K562 (cell line): Measurements from ENCODE around the gene PLS1. TPM values are rescaled to one million over a fixed set of nuclear protein-coding genes. Genes with fewer than 3 reads are reported as not detected.

ENCODE experiments used
- ARID2 ChIP-seq: fragments of 450-650 bp; IDR thresholded peaks from 2 replicates; pipeline ENCODE4 v1.6.1; 2017; ENCODE audit warnings: antibody characterized with exemption, mild to moderate bottlenecking
- ARNT ChIP-seq, 2 experiments: fragments of 450-650 bp; IDR thresholded peaks; 2 replicates each; pipeline ENCODE4 v1.6.1; 2016; ENCODE audit warnings: mild to moderate bottlenecking in 1 of 2
- CHD1 ChIP-seq: fragments of 200-600 bp; sonication (generic); IDR thresholded peaks from one replicate; pipeline ENCODE4 v1.6.1; 2012; ENCODE audit warnings: mild to moderate bottlenecking, moderate library complexity, low read length, inconsistent platforms
- CTCFL ChIP-seq: IDR thresholded peaks from 2 replicates; pipeline ENCODE4 v1.6.1; 2011; ENCODE audit warnings: borderline replicate concordance, low read depth, mild to moderate bottlenecking, moderate library complexity, low read length; ENCODE audit not compliant: insufficient read depth, poor library complexity, severe bottlenecking
- GTF2F1 ChIP-seq: IDR thresholded peaks from 2 replicates; pipeline ENCODE4 v1.6.1; 2011; ENCODE audit warnings: low read depth, low read length, improper control_type of control experiment
- IRF9 ChIP-seq: fragments of 450-650 bp; IDR thresholded peaks from 2 replicates; pipeline ENCODE4 v1.6.1; 2016; ENCODE audit warnings: missing biosample characterization, missing genetic modification characterization
- MBD2 ChIP-seq: sonication (generic); IDR thresholded peaks from 2 replicates; pipeline ENCODE4 v1.6.1; 2016; ENCODE audit warnings: low read depth, borderline replicate concordance
- MTA1 ChIP-seq: fragments of 450-650 bp; IDR thresholded peaks from 2 replicates; pipeline ENCODE4 v1.6.1; 2017; ENCODE audit warnings: borderline replicate concordance
- NRF1 ChIP-seq, 2 experiments: fragments of 450-650 bp; IDR thresholded peaks in 1 of 2; conservative IDR thresholded peaks in 1 of 2; 2 replicates each; pipeline ENCODE4 v1.6.1; 2014; ENCODE audit warnings: mild to moderate bottlenecking in 2 of 2
- PTBP1 ChIP-seq: fragments of 200-400 bp; formaldehyde crosslinking; IDR thresholded peaks from 2 replicates; pipeline ENCODE4 v1.6.1; 2017; ENCODE audit warnings: low read depth, low read length
- ZBTB11 ChIP-seq, 3 experiments: fragments of 200-800 bp in 1 of 3; fragments of 250-450 bp in 1 of 3; fragments of 450-650 bp in 1 of 3; sonication (Bioruptor Pico) in 1 of 3; sonication (Bioruptor generic) in 1 of 3; formaldehyde crosslinking in 1 of 3; IDR thresholded peaks; 2 replicates each; pipeline versions ENCODE4 v1.6.1 to v1.8.0; 2016 to 2022; ENCODE audit warnings: mild to moderate bottlenecking in 2 of 3, missing genetic modification characterization in 2 of 3, missing compliant biosample characterization in 1 of 3, moderate library complexity in 1 of 3
- ZNF174 ChIP-seq: fragments of 250-450 bp; sonication (Bioruptor Pico); IDR thresholded peaks from 2 replicates; pipeline ENCODE4 v1.4.0; 2020; ENCODE audit warnings: mild to moderate bottlenecking
- ZNF699 ChIP-seq: fragments of 250-450 bp; sonication (Bioruptor Pico); IDR thresholded peaks from 2 replicates; pipeline ENCODE4 v1.8.0; 2021; ENCODE audit warnings: mild to moderate bottlenecking, moderate library complexity; ENCODE audit not compliant: insufficient replicate concordance
- ZNF778 ChIP-seq: fragments of 450-650 bp; formaldehyde crosslinking; IDR thresholded peaks from 2 replicates; pipeline ENCODE4 v1.4.0; 2020; ENCODE audit warnings: mild to moderate bottlenecking, moderate library complexity
- polyA plus RNA-seq, 8 experiments: library from polyadenylated mRNA; depleted of rRNA in 4 of 8; stranded (reverse) in 5 of 8; unstranded in 3 of 8; fragments of >200 nt; fragmentation: Nextera tagmentation in 2 of 8; fragmentation: Illumina TruSeq in 1 of 8; extraction: Ambion mirVana in 2 of 8; extraction: Trizol in 1 of 8; gene quantifications; 2 replicates each; pipeline versions ENCODE4 v1.2.1 to v1.2.3, GENCODE V29; 2011 to 2014; ENCODE audit warnings: inconsistent platforms in 1 of 8, missing spikeins in 1 of 8
- total RNA-seq, 7 experiments: library from RNA; depleted of rRNA in 6 of 7; stranded (reverse); fragments of >200 nt in 6 of 7; fragmentation: Illumina TruSeq in 2 of 7; extraction: Trizol in 2 of 7; gene quantifications; 2 replicates each; pipeline versions ENCODE4 v1.2.1 to v1.2.3, GENCODE V29; 2011 to 2021; ENCODE audit warnings: low replicate concordance in 1 of 7
- TF ChIP-seq, protein P1 (sequence below), 2 experiments: IDR thresholded peaks; 2 replicates each; pipeline ENCODE4 v1.6.1; 2012; ENCODE audit warnings: improper control_type of control experiment in 2 of 2, low read depth in 2 of 2, low read length in 2 of 2, borderline replicate concordance in 1 of 2
- TF ChIP-seq, protein P2 (sequence below): fragments of 450-650 bp; formaldehyde crosslinking; conservative IDR thresholded peaks from 2 replicates; pipeline ENCODE4 v1.4.0; 2022; ENCODE audit warnings: mild to moderate bottlenecking, missing genetic modification characterization

PLS1 gene
- total and polyA plus RNA-seq, 9 of the 15 experiments (the other 6 are each of a cell fraction or from before 2014, with no cell fraction given): 6.1 to 21.3 (median 13.0) TPM

- TF ChIP-seq ZBTB11 (CRISPR knock-in tag; IDR thresholded peaks at IDR 0.05) (no peak), ZNF174 (CRISPR knock-in tag) (no peak), CTCFL (no peak), GTF2F1 (no peak), ZNF778 (no peak), PTBP1 (no peak), MTA1 (no peak), NRF1 (conservative IDR thresholded peaks at IDR 0.05 in 1 of 2, IDR thresholded peaks at IDR 0.05 in 1 of 2) (peak; percentile 76 to 85; a peak in 3 of 4 replicates), MBD2 (peak; percentile 25; the same call in 1 of the 2 replicates), IRF9 (tag) (no peak), ZNF699 (CRISPR knock-in tag) (no peak), ARNT (IDR thresholded peaks at IDR 0.05) (no peak), ARID2 (no peak), CHD1 (no peak)
- TF ChIP-seq, protein P1, sequence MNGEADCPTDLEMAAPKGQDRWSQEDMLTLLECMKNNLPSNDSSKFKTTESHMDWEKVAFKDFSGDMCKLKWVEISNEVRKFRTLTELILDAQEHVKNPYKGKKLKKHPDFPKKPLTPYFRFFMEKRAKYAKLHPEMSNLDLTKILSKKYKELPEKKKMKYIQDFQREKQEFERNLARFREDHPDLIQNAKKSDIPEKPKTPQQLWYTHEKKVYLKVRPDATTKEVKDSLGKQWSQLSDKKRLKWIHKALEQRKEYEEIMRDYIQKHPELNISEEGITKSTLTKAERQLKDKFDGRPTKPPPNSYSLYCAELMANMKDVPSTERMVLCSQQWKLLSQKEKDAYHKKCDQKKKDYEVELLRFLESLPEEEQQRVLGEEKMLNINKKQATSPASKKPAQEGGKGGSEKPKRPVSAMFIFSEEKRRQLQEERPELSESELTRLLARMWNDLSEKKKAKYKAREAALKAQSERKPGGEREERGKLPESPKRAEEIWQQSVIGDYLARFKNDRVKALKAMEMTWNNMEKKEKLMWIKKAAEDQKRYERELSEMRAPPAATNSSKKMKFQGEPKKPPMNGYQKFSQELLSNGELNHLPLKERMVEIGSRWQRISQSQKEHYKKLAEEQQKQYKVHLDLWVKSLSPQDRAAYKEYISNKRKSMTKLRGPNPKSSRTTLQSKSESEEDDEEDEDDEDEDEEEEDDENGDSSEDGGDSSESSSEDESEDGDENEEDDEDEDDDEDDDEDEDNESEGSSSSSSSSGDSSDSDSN (IDR thresholded peaks at IDR 0.05; ENCODE audit: borderline replicate concordance in 1 of 2, low read depth in 2 of 2, low read length in 2 of 2): peak; percentile 62 to 70; a peak in 2 of 4 replicates
- TF ChIP-seq, protein P2, sequence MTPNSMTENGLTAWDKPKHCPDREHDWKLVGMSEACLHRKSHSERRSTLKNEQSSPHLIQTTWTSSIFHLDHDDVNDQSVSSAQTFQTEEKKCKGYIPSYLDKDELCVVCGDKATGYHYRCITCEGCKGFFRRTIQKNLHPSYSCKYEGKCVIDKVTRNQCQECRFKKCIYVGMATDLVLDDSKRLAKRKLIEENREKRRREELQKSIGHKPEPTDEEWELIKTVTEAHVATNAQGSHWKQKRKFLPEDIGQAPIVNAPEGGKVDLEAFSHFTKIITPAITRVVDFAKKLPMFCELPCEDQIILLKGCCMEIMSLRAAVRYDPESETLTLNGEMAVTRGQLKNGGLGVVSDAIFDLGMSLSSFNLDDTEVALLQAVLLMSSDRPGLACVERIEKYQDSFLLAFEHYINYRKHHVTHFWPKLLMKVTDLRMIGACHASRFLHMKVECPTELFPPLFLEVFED (CRISPR knock-in tag): no peak
Observed at GRCh38 chr3:142723968-142724681, 127.9 kb downstream of the PLS1 start, which contains the start of gene TRPC1 (continued).
